HG03103 (cell line): Measurements from ENCODE around the gene CHI3L2.

Experiments used
- ATAC-seq: cut with Tn5 transposase; IDR thresholded peaks from one replicate; pipeline ENCODE4 v1.9.1; 2021; ENCODE audit warnings: low read depth; ENCODE audit not compliant: unreplicated experiment

The CHI3L2 gene, protein sequence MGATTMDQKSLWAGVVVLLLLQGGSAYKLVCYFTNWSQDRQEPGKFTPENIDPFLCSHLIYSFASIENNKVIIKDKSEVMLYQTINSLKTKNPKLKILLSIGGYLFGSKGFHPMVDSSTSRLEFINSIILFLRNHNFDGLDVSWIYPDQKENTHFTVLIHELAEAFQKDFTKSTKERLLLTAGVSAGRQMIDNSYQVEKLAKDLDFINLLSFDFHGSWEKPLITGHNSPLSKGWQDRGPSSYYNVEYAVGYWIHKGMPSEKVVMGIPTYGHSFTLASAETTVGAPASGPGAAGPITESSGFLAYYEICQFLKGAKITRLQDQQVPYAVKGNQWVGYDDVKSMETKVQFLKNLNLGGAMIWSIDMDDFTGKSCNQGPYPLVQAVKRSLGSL

DNA sequence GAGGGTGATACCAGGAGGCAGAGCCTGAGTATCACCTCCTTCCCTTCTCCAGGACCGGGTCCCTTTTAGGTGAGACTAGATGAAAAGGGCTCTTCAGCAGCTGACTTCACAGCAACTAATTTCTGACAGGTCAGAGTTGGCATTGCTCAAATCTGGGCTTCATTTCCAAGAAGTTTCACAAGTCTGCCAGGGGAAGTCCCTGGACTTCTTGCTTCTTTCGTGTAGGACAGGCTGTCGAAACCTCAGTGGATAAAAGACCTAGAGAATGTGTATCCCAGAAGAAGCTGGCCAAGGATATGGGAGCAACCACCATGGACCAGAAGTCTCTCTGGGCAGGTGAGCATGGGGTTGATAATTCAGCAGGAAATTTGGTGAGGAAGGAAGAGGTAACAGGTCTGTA, at the start of gene CHI3L2:
Gene CHI3L2 (plus strand): TSS at position 280 of the 400 bp plus-strand sequence. CDS start 17 bp downstream, at position 297.
- no peak for ATAC-seq

DNA sequence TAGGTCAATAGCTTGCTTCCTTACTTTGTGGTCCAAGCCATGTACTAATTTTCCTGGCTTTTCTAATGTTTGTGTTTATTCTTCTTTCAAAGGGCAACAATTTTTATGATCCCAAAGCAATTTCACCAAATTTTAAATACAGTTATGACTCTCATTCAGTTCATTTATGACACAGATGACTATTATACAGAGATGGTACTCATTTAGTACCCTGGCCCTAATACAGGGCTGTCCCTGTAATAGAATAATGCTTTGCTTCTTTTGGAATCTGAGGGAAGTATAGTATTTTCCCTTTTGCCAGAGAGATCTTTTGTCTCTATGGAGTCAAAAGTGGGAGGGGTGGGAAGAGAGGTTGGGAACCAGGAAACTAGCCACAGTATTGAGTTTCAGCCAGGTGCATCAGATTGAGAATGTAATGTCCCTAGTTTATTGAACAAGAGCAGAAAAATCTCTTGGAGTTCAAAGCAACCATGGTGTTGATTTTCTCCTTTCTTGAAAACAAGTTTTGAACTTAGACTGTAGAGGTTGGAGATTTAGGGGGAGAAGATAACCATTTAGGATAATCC, 47.5 kb upstream of the CHI3L2 start:
- no peak for ATAC-seq

GRCh38 chr1:111182052-111182451, 45.5 kb upstream of the CHI3L2 start:
- ATAC-seq, result no peak

GRCh38 chr1:111183308-111184069, 44.0 kb upstream of the CHI3L2 start:
- ATAC-seq, result no peak

DNA sequence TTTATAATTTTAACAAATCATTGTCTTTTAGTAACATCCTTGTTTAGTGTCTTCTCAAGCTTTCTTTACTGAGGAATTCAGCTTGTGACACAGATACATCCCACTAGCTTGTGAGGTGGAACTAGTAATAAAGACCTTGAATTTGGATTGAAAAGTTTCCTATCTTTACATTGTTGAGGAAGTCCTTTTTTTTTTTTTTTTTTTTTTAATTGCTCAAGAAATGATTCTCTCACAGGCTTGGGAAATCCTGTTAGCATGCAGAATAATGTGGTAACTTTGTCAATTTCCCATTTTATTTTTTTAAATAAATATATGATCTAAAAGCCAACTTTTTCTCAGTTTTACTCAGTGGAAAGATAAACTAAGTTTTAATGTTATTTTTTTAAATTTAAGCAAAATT, 42.9 kb upstream of the CHI3L2 start:
- ATAC-seq, result no peak

- ATAC-seq, result no peak
These were observed 36.5 kb upstream of the CHI3L2 start for GRCh38 chr1:111190931-111191451.

GRCh38 chr1:111191496-111191895, 36.0 kb upstream of the CHI3L2 start:
- ATAC-seq, result no peak

- no peak for ATAC-seq
These were observed 35.4 kb upstream of the CHI3L2 start for GRCh38 chr1:111192074-111192473.

DNA sequence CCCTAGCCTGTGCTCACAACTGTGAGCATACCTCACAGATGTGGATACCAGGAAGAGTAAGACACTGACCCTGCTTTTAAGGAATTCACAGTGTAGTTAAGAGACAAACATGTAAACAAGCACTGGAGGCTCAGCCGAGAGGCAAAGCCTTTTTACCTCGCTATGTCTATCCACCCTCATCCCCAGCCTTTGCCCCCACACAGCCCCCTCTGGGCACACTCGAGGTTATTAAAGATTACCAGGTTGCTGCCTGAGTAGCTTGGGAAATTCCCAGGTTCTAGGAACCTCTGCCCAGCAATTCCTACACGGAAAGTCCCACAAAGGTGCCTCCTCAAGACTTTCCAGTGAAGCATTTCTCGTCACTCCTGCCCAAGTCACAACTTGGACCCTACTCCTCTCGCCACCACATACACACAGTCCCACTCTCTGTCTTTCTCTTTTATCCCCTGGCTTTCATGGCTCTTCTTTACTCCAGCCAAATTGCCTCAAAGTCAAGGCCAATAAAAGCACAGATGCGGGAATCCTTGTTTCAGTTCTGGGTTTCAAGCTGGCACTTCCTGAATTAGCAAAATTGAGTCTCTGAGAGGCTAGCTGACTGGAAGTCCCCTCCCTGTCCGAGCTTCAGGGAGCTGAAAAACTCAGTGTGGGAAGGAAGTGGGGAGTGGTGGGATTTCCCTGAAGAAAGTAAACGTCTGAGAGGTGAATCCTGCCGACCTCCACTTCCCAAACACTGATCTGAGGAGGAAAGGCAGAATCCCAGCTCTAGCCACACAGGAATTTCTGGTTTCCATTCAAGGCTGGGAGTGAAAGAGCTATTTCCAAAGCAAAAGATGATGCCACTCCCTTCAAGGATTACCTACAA, 34.6 kb upstream of the CHI3L2 start:
- ATAC-seq, result no peak

- no peak for ATAC-seq
These were observed 33.6 kb upstream of the CHI3L2 start for GRCh38 chr1:111193712-111194480.

DNA sequence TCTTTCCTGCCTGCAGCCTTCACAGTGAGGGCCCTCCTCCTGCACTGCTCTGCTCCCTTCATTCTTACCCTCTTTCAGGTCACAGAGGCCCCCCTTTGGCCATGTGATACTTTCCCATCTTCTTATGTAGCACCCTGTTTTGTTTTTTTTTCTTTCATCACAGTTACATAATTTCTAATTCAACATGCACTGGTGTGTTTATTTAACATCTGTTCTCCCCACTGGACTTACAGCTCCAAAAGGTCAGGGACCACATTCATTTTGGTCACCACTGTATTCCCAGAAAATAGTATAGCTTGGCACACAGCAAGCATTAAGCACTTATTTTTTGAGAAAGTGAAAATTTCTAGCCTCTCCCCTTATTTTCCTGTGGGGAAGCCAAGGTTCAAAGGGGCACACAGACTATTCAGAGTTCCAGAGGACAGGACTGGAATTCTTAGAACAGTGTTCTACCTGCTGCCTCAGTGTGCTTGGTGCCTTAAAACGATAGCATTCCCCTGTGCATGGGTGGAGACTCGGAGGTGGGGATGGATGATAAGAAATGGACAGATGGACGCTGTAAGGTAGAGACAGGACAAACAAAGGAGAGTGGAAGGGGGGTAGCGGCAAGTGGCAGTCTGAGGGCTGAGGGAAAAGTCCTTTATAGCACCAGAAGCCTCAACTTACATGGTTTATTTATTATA, 32.4 kb upstream of the CHI3L2 start:
- ATAC-seq, result no peak

GRCh38 chr1:111196213-111196612, 31.3 kb upstream of the CHI3L2 start:
- no peak for ATAC-seq

- no peak for ATAC-seq
These were observed 29.8 kb upstream of the CHI3L2 start for GRCh38 chr1:111197598-111198284.

DNA sequence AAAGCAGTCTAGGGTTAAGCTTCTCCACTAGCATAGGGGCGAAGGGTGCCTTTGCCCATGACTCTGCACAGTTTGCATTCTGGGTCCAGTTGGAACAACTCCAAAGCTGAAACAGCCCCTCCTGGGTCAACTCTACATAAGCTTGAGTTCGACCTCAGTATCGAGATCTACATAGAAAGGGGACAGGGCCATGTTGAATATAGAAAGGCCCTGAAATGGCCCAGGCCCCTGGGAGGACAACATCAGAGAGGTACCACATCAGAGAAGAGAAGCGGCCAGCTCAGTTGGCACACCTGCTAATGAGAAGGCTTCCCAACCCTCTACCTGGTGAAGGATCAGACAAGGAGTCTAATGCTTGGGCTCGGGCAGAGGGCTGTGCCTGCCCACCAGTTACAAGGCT, 28.7 kb upstream of the CHI3L2 start:
- no peak for ATAC-seq

DNA sequence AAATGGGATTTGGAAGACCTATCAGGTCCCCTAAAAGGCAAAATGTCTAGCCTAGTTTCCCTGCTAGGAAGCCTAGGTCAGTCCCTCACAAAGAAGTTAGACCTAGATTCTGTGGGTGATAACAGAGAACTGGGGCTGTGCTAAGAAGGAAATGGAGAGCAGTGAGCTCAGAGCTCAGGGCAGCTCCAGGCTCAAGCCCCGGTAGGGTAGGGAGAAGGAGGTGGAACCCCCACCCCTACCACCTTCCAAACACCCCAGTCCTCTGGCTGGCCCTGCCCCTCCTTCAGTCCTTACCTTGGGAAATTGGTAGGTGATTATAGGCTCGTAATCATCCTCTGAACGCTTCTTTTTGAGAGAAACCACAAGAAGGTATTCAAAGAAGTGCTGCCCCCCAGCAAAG, 28.2 kb upstream of the CHI3L2 start:
- no peak for ATAC-seq

DNA sequence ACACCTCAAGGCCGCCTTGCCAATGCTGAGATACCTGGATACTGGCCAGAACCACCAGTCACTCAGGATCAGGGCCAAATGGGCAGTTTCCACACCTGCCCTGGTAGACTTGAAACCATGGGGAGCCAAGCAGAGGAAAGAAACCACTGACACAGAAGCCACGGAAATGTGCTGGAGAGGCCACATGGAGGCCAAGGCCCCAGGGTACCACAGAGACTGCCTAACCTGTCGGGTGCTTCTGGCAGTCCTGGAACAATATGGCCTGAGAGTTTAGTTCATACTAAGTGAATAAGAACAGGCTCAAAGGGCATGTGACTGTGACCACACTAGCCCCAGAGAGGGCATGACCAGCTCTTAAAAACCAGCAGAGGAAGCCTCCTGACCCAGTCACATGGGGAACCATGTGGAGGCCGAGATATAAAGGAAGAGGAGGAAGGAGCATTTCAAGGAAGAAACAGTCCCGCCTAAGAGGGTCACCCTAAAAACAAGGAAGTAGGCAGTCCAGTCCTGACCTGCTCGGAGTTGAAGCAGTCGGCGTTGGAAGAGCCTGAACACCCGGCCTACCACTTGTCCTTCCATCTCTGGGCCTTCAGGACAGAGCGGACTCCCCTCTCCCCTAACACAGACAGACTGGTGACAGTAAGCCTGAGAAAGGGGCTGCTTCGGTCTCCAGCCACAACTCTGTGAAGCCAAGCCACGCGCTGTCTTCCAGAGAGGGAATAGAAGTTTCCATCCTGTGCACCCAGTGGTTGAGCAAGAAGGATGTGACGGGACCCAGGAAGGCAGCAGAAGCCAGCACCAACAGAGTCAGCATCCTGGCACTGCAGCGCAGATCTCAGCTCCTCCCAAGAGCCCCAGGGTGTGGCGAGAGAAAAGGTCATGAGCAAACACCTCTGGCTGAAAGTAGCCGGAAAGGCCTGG, 27.4 kb upstream of the CHI3L2 start, which contains the start of gene DENND2D:
Gene DENND2D (minus strand): TSS at position 766 of the 921 bp plus-strand sequence. CDS start 187 bp downstream, at position 579.
- no peak for ATAC-seq

- no peak for ATAC-seq
These were observed 26.7 kb upstream of the CHI3L2 start for GRCh38 chr1:111200802-111201161.
